ENCODE measurements around the gene ITSN1.

DNA sequence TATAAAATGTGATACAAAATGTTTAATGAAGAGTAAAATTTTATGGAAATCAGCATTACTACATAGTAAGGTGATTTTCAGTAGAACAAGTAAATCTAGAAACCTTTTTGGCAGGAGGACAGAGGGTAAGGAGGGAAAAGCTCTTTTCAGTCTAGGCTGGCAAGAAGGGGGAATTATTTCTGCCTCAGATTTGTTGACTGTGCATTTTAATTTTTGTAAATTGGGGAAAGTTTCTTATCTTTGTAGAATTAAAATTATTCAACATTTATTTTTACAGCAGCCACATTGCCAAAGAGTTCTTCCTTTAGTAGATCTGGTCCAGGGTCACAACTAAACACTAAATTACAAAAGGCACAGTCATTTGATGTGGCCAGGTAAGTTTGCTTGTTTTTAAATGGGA is 109.2 kb downstream of the ITSN1 start:
- TF ChIP-seq, protein P1, sequence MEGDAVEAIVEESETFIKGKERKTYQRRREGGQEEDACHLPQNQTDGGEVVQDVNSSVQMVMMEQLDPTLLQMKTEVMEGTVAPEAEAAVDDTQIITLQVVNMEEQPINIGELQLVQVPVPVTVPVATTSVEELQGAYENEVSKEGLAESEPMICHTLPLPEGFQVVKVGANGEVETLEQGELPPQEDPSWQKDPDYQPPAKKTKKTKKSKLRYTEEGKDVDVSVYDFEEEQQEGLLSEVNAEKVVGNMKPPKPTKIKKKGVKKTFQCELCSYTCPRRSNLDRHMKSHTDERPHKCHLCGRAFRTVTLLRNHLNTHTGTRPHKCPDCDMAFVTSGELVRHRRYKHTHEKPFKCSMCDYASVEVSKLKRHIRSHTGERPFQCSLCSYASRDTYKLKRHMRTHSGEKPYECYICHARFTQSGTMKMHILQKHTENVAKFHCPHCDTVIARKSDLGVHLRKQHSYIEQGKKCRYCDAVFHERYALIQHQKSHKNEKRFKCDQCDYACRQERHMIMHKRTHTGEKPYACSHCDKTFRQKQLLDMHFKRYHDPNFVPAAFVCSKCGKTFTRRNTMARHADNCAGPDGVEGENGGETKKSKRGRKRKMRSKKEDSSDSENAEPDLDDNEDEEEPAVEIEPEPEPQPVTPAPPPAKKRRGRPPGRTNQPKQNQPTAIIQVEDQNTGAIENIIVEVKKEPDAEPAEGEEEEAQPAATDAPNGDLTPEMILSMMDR (IDR thresholded peaks at IDR 0.05), result no peak
- no peak for TF ChIP-seq POLR2AphosphoS5 (IDR thresholded peaks at IDR 0.05)
- no peak for TF ChIP-seq EP300 (IDR thresholded peaks at IDR 0.05)
